ENCODE measurements around the gene BABAM1.
"Not testable (repeated sequence)": the region's sequence is repeated elsewhere in the genome, so short reads cannot be mapped to it uniquely, and the experiment has no call there.

DNA sequence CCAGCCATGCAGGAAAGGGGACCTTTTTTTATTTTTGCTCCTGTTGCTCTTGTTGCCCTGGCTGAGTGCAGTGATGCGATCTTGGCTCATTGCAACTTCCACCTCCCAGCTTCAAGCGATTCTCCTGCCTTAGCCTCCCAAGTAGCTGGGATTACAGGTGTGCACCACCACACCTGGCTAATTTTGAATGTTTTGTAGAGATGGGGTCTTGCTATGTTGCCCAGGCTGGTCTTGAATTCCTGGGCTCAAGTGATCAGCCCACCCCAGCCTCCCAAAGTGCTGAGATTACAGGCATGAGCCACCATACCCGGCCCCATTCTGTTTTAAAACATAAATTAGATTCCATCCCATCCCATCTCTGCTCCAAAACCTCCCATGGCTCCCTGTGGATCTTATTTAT, 7.6 kb downstream of the BABAM1 start:
- TF ChIP-seq, protein P1, sequence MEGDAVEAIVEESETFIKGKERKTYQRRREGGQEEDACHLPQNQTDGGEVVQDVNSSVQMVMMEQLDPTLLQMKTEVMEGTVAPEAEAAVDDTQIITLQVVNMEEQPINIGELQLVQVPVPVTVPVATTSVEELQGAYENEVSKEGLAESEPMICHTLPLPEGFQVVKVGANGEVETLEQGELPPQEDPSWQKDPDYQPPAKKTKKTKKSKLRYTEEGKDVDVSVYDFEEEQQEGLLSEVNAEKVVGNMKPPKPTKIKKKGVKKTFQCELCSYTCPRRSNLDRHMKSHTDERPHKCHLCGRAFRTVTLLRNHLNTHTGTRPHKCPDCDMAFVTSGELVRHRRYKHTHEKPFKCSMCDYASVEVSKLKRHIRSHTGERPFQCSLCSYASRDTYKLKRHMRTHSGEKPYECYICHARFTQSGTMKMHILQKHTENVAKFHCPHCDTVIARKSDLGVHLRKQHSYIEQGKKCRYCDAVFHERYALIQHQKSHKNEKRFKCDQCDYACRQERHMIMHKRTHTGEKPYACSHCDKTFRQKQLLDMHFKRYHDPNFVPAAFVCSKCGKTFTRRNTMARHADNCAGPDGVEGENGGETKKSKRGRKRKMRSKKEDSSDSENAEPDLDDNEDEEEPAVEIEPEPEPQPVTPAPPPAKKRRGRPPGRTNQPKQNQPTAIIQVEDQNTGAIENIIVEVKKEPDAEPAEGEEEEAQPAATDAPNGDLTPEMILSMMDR (IDR thresholded peaks at IDR 0.05) = not testable (repeated sequence)
- not testable (repeated sequence) for TF ChIP-seq POLR2A (IDR thresholded peaks at IDR 0.05)

Measured in vagina (tissue), 2 donors.